Glutamatergic neuron (in vitro differentiated cells): ENCODE results near the gene C1QB. TPM values are rescaled to one million over a fixed set of nuclear protein-coding genes. Genes with fewer than 3 reads are reported as not detected.

Experiments
- DNase-seq: peaks from one replicate; pipeline ENCODE4 v3.0.0; 2022
- H3K27ac Mint-ChIP-seq: one replicate; pipeline ENCODE4 v1.8.0; 2020; ENCODE audit warnings: mild to moderate bottlenecking, mixed read lengths, inconsistent platforms; ENCODE audit not compliant: unreplicated experiment
- H3K27me3 Mint-ChIP-seq: one replicate; pipeline ENCODE4 v1.8.0; 2020; ENCODE audit warnings: mild to moderate bottlenecking, moderate library complexity, mixed read lengths, inconsistent platforms; ENCODE audit not compliant: unreplicated experiment
- H3K36me3 Mint-ChIP-seq: one replicate; pipeline ENCODE4 v1.8.0; 2020; ENCODE audit warnings: mild to moderate bottlenecking, mixed read lengths, inconsistent platforms; ENCODE audit not compliant: unreplicated experiment
- H3K4me1 Mint-ChIP-seq: one replicate; pipeline ENCODE4 v1.8.0; 2020; ENCODE audit warnings: mild to moderate bottlenecking, low read depth, mixed read lengths, inconsistent platforms; ENCODE audit not compliant: unreplicated experiment
- H3K4me3 Mint-ChIP-seq: one replicate; pipeline ENCODE4 v1.8.0; 2020; ENCODE audit warnings: mild to moderate bottlenecking, mixed read lengths, inconsistent platforms; ENCODE audit not compliant: unreplicated experiment
- H3K9me3 Mint-ChIP-seq: one replicate; pipeline ENCODE4 v1.8.0; 2020; ENCODE audit warnings: mild to moderate bottlenecking, moderate library complexity, mixed read lengths, inconsistent platforms; ENCODE audit not compliant: unreplicated experiment
- CTCF ChIP-seq: fragments of 200-600 bp; sonication (generic); IDR thresholded peaks from one replicate; pipeline ENCODE4 v1.5.0; 2021; ENCODE audit not compliant: partially characterized antibody, unreplicated experiment
- total RNA-seq: library from RNA; stranded (reverse); fragmentation: NEBNext Ultra II Directional; extraction: Animal tissue kit (Norgen Biotek cat#: 25700); gene quantifications from one replicate; pipeline ENCODE4 v1.2.1, GENCODE V29; 2021; ENCODE audit not compliant: unreplicated experiment

Gene C1QB
- total RNA-seq, 1 donor from 2014 or later, result not detected

- peaks cover 3% of the 10 kb centered on the region for H3K9me3 Mint-ChIP-seq
- TF ChIP-seq CTCF, result no peak
- H3K4me3 Mint-ChIP-seq, result no peak overlapping the region
- no peaks in the 10 kb centered on the region for H3K27me3 Mint-ChIP-seq
- DNase-seq, result no peak
- no peak overlapping the region for H3K27ac Mint-ChIP-seq
- H3K36me3 Mint-ChIP-seq, result no peaks in the 10 kb centered on the region
- H3K4me1 Mint-ChIP-seq, result peaks cover 4% of the 10 kb centered on the region
These were observed 28.7 kb downstream of the C1QB start for GRCh38 chr1:22681556-22682276.

GRCh38 chr1:22683547-22683946 is 30.5 kb downstream of the C1QB start:
- Mint-ChIP-seq H3K9me3 (peaks cover 3% of the 10 kb centered on the region), H3K27me3 (no peaks in the 10 kb centered on the region), H3K27ac (no peak overlapping the region), H3K36me3 (no peaks in the 10 kb centered on the region), H3K4me3 (no peak overlapping the region), H3K4me1 (peaks cover 4% of the 10 kb centered on the region)
- no peak for TF ChIP-seq CTCF
- no peak for DNase-seq

GRCh38 chr1:22685591-22686059 is 32.6 kb downstream of the C1QB start:
- Mint-ChIP-seq H3K4me1 (peaks cover 4% of the 10 kb centered on the region), H3K27me3 (no peaks in the 10 kb centered on the region)

GRCh38 chr1:22687191-22687590 is 34.2 kb downstream of the C1QB start:
- no peak for DNase-seq
- Mint-ChIP-seq H3K4me3 (no peak overlapping the region), H3K27me3 (no peaks in the 10 kb centered on the region), H3K36me3 (no peaks in the 10 kb centered on the region), H3K9me3 (no peaks in the 10 kb centered on the region), H3K4me1 (peaks cover 7% of the 10 kb centered on the region), H3K27ac (no peak overlapping the region)
- TF ChIP-seq CTCF, result no peak

More at GRCh38 chr1:22685591-22686059, 32.6 kb downstream of the C1QB start:
- no peak overlapping the region for H3K27ac Mint-ChIP-seq
- peaks cover 3% of the 10 kb centered on the region for H3K9me3 Mint-ChIP-seq
- no peak overlapping the region for H3K4me3 Mint-ChIP-seq
- no peaks in the 10 kb centered on the region for H3K36me3 Mint-ChIP-seq
- TF ChIP-seq CTCF, result no peak
- DNase-seq, result no peak

GRCh38 chr1:22688466-22688865 is 35.4 kb downstream of the C1QB start:
- DNase-seq, result no peak
- Mint-ChIP-seq H3K4me3 (no peak overlapping the region), H3K4me1 (peaks cover 7% of the 10 kb centered on the region), H3K27ac (no peak overlapping the region), H3K9me3 (no peaks in the 10 kb centered on the region), H3K27me3 (no peaks in the 10 kb centered on the region), H3K36me3 (no peaks in the 10 kb centered on the region)
- no peak for TF ChIP-seq CTCF
